ENCODE measurements around the gene IRS2.
"Not testable (repeated sequence)": the region's sequence is repeated elsewhere in the genome, so short reads cannot be mapped to it uniquely, and the experiment has no call there.

The IRS2 gene

GRCh38 chr13:109786457-109787134 lies at the start of gene IRS2:
Gene IRS2 (minus strand): TSS chr13:109786583. CDS start chr13:109786053, 530 bp downstream.
- peak; percentile 96 for DNase-seq (ENCODE audit: low spot score)

GRCh38 chr13:109834973-109835720 lies 48.8 kb upstream of the IRS2 start:
- no peak for DNase-seq (ENCODE audit: low spot score)

DNA sequence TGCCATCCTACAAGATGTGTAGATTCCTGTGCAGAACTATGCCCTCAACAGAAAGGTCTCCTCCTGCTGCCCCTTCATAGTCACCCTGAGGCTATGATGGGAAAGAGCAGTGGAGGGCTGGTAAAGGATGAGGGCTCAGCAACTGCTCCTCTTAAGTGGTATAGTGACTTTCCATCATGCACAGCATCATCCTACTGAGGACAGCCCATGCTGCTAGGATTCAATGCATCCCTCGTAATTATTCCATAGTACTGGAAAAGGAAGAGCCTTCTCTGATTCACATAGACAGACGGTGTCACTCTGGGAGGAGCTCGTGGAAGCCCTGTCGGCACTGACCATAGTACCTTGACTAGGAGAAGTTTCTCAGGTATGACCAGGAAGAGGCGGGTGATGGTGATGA lies 47.6 kb upstream of the IRS2 start:
- DNase-seq (ENCODE audit: low spot score) = no peak

- DNase-seq (ENCODE audit: low spot score) = no peak
Measured at GRCh38 chr13:109833071-109833470, 46.7 kb upstream of the IRS2 start.

DNA sequence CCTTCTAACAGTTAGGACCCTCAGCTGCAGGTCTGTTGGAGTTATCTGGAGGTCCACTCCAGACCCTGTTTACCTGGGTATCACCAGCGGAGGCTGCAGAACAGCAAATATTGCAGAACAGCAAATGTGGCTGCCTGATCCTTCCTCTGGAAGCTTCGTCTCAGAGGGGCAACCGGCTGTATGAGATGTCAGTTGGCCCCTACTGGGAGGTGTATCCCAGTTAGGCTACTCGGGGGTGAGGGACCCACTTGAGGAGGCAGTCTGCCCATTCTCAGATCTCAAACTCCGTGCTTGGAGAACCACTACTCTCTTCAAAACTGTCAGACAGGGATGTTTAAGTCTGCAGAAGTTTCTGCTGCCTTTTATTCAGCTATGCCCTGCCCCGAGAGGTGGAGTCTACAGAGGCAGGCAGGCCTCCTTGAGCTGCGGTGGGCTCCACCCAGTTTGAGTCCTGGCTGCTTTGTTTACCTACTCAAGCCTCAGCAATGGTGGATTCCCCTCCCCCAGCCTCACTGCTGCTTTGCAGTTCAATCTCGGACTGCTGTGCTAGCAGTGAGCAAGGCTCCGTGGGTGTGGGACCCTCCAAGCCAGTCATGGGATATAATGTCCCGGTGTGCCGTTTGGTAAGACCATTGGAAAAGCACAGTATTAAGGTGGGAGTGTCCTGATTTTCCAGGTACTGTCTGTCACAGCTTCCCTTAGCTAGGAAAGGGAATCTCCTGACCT lies 42.4 kb upstream of the IRS2 start:
- not testable (repeated sequence) for DNase-seq (ENCODE audit: low spot score)

GRCh38 chr13:109823201-109823600 lies 36.8 kb upstream of the IRS2 start:
- not testable (repeated sequence) for DNase-seq (ENCODE audit: low spot score)

DNA sequence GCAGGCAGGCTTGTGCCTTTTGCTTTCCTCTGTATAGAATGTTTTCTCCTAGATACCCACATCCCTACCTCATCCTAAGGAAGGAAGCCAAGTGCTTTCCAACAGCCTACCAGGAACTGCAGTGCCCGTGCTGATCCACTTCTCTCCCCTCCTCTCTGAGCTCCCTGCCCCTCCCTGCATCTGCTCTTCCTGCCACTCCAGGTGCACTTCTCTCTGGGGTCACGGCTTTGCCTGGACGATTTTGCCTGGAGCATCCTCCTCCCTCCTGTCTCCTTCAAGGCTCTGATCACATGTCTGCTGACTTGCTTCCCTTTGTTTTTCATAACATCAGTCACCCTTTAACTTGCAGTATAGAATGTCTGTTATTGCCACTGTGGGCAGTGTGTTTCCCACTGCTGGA lies 34.7 kb upstream of the IRS2 start:
- no peak for DNase-seq (ENCODE audit: low spot score)

DNA sequence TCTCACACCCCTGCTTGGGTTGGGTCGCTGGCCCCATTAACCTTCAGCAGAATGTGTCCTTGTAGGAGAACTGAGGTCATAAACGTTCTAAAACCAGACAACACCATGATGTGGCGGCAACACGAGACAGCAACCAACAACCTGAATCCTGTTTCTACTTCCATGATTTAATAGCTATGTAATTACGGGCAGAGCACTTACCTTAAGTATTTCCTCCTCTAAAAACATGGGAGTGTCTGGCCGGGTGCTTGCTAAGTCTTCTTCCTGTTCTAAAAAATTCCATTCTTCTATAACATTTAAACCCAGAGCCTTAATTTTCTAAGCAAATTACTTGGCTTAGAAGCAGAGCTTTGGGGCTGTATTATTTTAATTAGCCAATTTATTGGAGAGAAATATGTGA lies 33.5 kb upstream of the IRS2 start:
- DNase-seq (ENCODE audit: low spot score) = no peak

DNA sequence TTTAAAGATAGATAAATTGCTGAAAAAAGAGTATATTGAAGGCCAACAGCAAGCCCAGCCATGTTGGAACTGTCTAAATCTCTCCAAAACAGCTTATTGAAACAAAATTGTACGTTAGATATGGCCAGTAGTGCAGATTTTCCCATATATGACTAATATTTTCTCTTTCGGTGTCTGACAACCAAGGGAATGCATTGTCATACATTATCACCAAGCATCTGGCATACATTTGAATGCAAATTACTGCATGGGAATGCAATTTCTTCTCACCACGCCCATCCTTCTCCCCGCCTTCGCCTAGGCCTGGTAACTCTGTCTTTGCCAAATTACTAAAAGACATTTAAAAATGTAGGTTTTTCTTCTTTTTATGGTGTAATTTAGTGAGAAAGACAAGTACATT lies 32.5 kb upstream of the IRS2 start:
- DNase-seq (ENCODE audit: low spot score) = no peak

DNA sequence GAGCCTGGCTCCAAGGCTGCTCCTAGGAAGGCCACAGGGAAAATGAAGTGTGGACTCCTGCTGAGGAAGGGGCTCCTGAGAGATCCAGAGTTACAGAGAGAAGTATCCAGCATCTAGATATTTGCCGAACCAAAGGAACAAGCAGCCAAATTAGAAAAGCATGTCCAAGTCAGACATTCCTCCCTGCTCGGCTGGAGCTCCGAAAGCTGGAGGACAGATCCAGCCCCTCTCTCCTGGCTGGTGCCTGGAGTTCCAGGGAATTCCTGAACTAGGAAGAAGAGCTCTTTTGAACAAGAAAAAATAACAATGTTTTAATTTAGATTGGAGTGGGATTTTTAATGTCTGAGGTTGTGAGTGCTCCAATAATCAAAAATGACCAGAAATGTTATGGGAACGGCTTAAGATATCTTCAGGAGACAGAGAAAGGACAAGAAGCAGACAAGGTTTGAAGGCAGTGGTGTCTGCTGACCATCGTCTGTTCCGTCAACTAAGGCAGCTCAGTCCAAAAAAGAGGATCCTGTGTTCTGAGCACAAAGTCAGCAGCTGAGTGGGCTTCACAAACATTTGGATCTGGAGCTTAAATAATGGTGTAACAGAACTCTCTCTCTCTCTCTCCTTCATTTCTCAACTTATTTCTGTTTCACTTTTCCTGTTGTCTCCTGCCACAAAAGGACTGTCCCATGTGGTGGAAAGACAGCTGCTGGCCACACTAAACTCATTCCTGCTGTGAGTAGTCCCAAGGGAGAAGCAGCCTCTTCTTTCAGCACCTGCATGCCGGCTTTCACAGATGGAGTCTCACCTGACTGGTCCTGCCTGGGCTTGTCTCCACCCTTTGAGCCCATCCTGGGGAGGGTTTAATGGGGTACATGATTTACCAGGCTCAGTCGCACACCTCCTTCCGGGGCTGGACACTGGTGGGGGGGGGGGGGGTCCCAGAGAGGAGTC lies 31.5 kb upstream of the IRS2 start:
- no peak for DNase-seq (ENCODE audit: low spot score)

DNA sequence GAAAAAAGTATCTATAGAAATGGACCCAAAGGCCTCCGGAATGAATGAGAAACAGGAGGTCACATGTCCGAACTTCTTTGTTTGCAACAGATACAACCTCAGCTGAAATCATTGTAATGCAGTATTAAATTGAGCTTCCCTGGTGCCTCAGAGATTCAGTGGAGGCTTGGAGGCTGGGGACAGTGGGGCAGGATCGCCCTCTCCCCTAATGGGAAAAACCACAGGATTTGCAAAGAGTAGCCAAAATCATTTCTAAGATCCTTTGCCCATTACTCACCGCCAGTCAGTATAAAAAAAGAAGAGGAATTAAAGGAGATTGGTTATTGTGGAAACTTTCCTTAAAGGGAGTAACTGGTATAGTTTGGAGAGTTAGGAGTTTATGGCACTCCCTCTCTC lies 30.4 kb upstream of the IRS2 start:
- no peak for DNase-seq (ENCODE audit: low spot score)

GRCh38 chr13:109816112-109816807 lies 29.9 kb upstream of the IRS2 start:
- no peak for DNase-seq (ENCODE audit: low spot score)

DNA sequence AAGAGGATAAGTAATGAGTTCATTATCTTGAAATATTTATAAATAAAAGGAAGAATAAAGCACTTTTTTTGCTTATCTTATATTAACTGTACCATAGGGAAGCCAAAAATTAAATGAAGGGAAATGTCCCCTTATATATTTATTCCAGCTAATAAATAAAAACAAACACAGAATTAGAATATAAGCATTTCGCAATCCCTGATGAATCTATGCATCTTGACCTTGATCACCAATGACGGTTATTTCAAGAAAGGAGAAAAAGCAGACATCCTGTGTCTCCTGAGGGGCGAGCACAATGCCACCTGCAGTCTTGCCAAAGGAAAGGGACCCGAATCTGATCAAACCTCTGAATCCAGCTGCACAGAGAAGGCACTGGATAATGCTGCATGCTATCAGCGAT lies 29.3 kb upstream of the IRS2 start:
- no peak for DNase-seq (ENCODE audit: low spot score)

GRCh38 chr13:109813663-109814062 lies 27.3 kb upstream of the IRS2 start:
- DNase-seq (ENCODE audit: low spot score) = no peak

DNA sequence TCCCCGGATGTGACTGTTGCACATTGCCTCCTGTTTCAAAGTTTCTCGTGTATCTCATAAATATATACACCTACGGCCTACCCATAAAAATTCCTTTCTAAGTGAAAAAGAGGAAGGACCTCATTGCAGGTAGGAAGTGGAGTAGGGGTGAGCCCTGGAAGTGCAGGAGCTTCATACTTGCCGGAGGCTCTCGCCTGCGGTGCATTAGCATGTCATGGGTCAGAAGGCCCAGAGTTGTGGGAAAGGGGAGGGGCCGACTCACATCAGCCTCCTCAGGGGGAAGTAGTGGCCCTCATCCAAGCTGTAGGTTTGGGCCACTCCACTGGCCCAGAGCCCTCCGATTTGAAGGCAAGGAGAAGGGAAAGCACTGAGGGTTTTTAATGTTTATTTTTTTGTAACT lies 26.0 kb upstream of the IRS2 start:
- DNase-seq (ENCODE audit: low spot score) = no peak

- no peak for DNase-seq (ENCODE audit: low spot score)
Measured at GRCh38 chr13:109810761-109811510, 24.6 kb upstream of the IRS2 start.

- DNase-seq (ENCODE audit: low spot score) = no peak
Measured at GRCh38 chr13:109809216-109809932, 23.0 kb upstream of the IRS2 start.

DNA sequence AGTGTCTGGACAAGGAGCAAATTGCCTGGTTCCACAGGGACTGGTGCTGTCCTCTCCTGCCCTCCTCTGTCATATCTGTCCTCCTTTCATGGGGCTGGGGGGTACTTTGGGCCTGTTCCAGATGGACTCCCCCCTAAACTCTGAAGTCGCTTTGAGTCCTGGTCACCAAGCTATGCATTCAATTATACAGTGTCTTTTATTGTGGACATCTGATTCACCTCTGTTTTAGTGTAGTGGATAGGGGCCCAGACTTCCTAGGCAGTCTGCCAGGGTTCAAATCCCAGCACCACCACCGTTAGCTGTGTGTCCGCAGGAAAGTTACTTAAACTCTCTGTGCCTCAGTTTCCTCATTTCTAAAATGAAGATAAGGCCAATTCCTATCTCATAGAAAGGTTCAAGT lies 21.0 kb upstream of the IRS2 start:
- no peak for DNase-seq (ENCODE audit: low spot score)

DNA sequence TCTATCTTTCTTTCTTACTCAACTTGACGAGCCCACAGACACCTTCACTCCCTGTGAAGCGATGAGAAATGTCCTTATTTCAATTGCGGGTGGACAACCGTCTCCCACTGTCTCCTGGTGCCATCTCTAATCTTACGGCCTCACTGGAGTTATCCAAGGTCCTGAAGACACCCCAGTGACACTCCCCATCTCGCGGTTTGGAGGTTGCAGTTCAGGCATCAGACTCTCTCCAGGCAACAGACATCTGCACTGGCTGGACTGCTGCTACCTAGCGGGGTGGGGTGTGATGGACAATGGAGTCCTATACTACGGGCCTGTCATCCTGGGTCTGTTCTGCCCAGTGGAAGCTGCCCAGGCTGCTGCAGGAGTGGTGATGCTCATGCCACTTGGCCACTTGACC lies 18.3 kb upstream of the IRS2 start:
- no peak for DNase-seq (ENCODE audit: low spot score)

- no peak for DNase-seq (ENCODE audit: low spot score)
Measured at GRCh38 chr13:109803825-109804224, 17.4 kb upstream of the IRS2 start.
